Stimulated activated CD8-positive, alpha-beta memory T cell treated with anti-CD3 and anti-CD28 coated beads, Interleukin-4, amount 100 ng/mL, for 48 hours (primary cell): ENCODE results near the gene MGMT.

Experiments used
- DNase-seq: peaks from one replicate; pipeline ENCODE4 v3.0.0-alpha.2; 2020

The MGMT gene

DNA sequence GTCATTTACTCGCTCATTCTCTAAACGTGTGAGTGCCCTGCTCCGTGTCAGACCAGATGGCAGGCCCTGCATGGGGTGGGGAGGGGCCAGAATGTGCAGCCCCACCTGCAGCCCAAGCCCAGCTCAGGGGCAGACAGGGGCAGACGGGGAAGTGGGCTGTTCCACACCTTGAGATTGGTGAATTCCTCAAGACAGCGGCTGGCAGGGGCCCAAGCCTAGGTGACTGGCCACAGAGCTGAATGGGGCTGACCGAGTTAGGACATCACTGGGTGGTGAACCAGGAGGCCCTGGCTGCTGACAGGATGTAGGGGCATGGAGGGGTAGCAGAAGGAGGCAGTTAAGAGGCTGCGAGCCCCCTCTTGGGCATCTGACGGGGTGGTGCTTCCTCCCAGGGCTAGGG lies 79.1 kb downstream of the MGMT start:
- no peak for DNase-seq

DNA sequence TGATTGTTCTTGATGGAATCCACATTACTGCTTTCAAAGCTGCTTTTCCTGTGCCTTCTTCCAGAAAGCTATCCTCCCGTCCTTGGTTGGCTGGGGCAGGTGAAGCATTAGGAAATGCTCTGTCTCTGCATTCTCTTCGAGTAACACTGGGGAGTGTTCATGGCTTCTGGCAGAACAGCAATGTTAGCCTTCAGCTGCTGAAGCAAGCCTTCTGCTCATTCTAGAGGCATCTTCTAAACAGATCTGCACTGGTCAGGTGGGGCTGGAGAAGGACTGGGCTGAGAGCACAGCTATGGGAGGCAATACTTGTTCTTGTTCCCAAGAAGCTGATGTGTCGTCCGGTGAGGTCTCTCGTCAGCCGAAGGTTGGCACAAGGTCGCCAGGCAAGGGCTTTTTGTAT lies 80.6 kb downstream of the MGMT start:
- no peak for DNase-seq

DNA sequence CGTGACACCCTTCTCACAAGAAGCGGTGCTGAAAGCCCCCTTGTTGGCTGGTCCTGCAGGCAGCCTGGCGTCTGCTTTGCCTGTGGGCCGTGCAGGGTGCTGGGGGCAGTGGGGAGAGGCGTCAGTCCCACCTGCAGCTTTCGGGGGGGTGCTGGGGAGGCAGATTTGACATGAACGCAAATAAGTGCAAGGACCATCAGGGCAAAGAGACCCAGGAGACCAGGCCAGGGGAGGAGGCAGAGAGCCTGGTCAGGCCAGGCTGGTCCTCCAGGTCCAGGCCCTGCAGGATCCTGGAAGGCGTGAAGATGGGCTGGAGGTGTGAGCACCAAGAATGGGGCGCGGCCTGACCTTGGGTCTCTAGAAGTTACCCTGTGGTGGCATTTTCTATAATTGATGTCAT lies 81.6 kb downstream of the MGMT start:
- DNase-seq = no peak

DNA sequence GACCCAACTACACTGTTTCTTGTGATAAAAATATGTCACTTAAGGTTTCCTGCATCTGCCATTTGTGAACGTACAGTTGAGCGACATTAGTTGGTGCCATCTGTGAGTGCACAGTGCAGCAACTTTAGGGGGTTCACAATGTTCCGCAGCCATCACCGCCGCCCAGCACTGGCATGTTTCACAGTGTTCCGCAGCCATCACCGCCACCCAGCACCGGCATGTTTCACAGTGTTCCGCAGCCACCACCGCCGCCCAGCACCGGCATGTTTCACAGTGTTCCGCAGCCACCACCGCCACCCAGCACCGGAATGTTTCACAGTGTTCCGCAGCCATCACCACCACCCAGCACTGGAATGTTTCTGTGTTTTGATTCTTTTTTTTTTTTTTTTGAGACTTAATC lies 83.0 kb downstream of the MGMT start:
- no peak for DNase-seq

DNA sequence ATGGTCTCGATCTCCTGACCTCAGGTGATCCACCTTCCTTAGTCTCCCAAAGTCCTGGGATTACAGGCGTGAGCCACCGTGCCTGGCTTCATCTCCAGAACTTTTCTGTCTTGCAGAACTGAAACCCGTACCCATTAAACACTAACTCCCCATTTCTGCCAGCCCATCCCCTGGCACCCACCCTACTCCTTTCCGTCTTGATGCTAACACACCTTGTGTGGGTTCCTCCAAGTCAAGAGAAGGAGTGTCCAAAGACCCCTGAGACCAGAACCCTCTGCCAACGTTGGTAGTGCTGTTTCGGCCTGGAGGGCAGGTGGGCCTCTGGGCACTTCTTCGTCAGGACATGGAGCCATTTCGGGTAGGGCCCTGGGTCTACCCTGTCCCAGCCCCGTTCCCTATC lies 83.6 kb downstream of the MGMT start:
- DNase-seq = no peak

DNA sequence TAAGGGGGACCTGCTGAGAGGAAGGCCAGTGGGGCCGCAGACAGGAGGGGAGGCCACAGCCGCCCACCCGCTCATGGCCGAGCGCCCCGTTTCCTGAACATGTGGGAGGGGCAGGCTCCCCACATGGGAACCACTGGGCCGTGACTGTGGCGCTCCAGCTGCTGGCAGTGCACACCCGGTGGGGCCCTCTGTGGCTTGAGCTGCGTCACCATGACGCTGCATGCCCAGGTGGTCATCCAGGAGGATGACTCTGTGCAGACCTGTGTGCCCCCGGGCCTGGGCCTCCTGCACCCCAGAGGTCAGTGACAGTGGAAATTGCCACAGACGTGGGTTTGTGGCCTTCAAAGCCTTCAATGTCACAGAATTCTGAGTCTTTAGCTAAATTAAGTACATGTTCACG lies 85.1 kb downstream of the MGMT start:
- no peak for DNase-seq

GRCh38 chr10:129553928-129554327 lies 86.9 kb downstream of the MGMT start:
- DNase-seq = no peak

DNA sequence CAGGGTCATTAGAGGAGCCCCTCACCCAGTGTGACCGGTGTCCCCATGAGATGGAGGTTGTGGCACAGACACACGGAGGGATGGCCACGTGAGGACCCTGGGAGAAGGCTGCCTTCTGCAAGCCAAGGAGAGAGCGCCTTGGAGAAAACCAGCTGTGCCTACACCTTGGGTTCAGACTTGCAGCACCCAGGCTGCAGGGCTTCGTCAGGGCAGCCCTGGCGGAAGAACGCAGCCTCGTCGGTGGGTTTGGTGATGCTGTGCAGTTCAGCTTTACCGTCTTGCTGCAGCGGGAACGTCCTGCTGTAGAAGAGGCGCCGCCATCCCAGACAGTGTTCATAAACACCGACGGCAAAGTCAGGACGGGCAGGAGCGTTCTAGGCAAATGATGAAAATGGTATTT lies 89.3 kb downstream of the MGMT start:
- DNase-seq = no peak

- no peak for DNase-seq
These were observed 93.3 kb downstream of the MGMT start for GRCh38 chr10:129560361-129560760.

- no peak for DNase-seq
These were observed 95.4 kb downstream of the MGMT start for GRCh38 chr10:129562487-129562886.

DNA sequence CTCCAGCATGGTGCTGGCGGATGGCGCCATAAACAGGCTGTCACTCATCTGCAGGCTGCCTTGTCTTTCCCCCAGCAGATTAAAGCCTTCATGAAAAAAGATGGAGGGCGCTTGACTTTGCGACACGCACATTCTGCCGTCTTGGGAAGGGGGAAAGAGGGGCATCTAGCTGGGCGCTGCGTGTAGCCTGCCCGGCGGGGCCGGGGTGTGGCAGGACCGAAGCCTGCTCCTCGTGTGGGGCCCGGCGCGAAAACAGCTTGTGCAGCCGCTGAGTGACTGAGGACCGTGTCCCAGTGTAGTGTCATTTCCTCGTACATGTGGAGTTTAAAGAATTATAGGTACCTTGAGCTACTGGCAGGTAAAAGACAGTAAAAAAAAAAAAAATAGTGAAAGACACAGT lies 97.9 kb downstream of the MGMT start:
- no peak for DNase-seq

DNA sequence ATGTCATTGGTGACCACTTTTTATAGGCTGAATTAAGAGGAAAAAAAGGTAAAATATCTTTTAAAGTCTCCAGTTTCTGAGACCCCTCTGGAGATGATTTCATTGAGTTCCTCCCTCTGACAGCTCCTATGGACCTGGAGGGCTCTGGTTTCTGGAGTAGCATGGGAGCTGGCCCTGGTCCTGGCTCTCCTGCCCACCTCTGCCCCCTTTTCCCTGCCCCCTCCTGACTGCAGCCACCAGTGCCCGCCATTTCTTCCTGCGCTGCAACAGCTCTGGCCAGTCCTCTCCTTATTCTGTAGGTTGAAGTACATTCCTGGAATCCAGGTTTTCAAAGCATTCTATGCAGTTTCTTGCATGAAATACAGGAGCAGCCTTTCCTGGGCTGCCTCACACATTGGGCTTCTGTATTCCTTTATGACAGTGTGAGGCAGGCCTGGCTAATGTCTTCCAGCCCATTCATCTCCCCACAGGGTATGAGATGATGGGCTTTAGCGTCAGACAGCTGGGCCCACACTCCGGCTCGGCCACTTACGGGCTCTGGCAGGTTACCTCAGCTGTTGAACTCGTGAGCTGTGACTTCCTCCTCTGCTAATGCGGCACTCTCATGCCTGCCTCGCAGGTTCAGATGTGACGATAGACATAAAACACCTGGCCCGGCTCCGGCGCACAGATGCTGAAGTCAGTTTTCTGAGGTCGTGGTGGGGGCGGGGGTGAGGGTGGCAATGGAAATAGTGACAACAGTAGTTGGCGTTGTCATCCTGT lies 101.7 kb downstream of the MGMT start:
- DNase-seq = no peak

- DNase-seq = no peak
These were observed 103.1 kb downstream of the MGMT start for GRCh38 chr10:129570185-129570584.

GRCh38 chr10:129579228-129579627 lies 112.2 kb downstream of the MGMT start:
- DNase-seq = no peak

- no peak for DNase-seq
These were observed 113.0 kb downstream of the MGMT start for GRCh38 chr10:129580010-129580409.

DNA sequence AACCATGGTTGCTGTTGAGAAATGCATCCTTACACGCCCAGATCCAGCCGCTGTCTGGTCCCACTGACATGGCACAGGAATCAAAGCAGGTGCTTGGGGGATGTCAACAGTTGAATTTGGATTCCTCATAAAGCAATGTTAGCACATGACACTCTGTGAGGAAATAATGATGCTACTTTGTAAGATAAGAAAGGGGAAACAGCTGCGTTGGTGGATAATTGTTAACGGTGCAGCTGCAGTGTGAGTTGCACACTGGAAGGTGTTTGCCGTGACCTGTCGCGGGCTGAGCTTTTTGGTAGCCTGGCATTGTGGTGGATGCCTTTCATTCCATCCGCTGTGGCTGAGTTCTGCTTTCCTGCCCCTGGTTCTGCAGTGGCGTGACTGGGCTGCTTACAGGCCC lies 113.9 kb downstream of the MGMT start:
- no peak for DNase-seq

- no peak for DNase-seq
These were observed 114.9 kb downstream of the MGMT start for GRCh38 chr10:129581827-129582411.

DNA sequence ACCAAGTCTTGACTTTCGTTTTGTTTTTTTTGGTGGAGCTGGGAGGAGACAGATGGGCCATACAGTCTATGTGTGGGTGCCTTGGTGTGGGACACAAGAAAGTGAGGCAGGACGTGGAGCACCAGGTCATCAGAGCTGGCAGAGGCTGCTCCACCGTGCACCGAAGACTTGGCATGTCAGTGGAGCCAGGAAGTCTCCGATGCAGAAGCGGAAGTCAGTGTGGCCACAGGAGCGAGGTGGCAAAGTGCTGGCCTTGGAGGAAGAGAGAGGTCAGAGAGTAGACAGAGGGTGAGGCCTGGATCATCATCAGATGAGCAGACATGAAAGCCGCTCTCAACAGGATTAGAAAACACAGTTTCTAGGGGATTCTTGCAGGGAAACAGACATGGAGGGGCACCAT lies 116.8 kb downstream of the MGMT start:
- no peak for DNase-seq

- no peak for DNase-seq
These were observed 119.9 kb downstream of the MGMT start for GRCh38 chr10:129586898-129587443.

GRCh38 chr10:129589546-129589945 lies 122.5 kb downstream of the MGMT start:
- DNase-seq = no peak

DNA sequence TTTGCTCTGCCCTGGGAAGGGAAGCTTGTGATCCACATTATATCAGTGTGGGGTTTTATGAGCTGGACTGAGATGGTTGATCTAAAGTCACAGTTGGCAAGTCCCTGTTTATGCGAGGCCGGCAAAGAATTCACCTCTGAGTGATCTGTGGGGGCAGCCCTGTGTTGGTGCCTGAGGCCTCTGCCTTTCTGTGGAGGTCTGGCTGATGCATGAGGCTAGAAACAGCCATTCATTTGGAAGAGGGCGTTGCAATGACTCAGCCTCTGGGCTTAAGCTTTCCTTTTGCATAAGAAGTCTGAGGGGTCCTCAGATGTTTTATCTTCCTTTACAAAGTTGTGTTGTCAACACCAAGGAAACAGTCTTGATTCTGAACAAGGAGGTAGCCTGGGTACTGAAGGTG lies 126.9 kb downstream of the MGMT start:
- DNase-seq = no peak

GRCh38 chr10:129594811-129595210 lies 127.8 kb downstream of the MGMT start:
- DNase-seq = no peak

DNA sequence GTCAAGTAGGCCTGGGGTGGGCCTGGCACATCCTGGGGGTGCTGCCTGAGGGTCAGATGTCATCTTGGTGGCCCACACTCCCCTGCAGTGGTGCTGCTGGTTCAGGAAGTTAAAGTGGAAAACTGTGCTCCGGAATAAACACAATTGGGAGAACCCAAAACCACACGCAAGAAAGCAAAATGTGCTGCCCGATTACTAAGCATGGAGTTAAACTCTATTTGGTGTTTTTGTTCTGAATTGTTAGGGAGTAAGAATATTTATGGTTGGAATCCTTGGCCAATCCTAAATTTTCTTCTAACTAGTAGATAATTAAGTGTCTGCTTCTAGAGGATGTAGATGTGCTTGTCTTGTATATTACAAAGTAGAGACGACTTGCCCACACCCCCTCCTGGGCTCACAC lies 131.4 kb downstream of the MGMT start:
- DNase-seq = no peak

- DNase-seq = no peak
These were observed 132.1 kb downstream of the MGMT start for GRCh38 chr10:129599160-129599559.

- DNase-seq = no peak
These were observed 134.7 kb downstream of the MGMT start for GRCh38 chr10:129601737-129602136.
